ENCODE measurements around the gene CD164. TPM values are rescaled to one million over a fixed set of nuclear protein-coding genes. Genes with fewer than 3 reads are reported as not detected.

CD164 gene
- total RNA-seq, 1 experiment from 2014 or later = 193 TPM

Other genes starting within 250 kb of the CD164 start
- 1.7 and 2.4 TPM in 2 replicates for gene PPIL6, start 58.2 kb upstream of the CD164 start, total RNA-seq (2014; rRNA removed; shearing (Covaris generic))
- 9.1 and 13.1 TPM in 2 replicates for gene SMPD2, start 58.3 kb upstream of the CD164 start, total RNA-seq (2014; rRNA removed; shearing (Covaris generic))
- 34.2 and 37.3 TPM in 2 replicates for gene MICAL1, start 73.3 kb upstream of the CD164 start, total RNA-seq (2014; rRNA removed; shearing (Covaris generic))
- gene ZBTB24, start 100.8 kb upstream of the CD164 start, total RNA-seq (2014; rRNA removed; shearing (Covaris generic)) = 7.9 and 9.8 TPM in 2 replicates